Activated T-cell treated with anti-CD3 and anti-CD28 coated beads, Interleukin-2, amount 50 U/mL, for 48 hours (primary cell): ENCODE results near the gene REV3L.

ENCODE experiments used
- DNase-seq, 2 experiments: peaks; one replicate each; pipeline ENCODE4 v3.0.0-alpha.2; 2020

Gene REV3L

GRCh38 chr6:111462770-111463391 lies 20.1 kb downstream of the REV3L start:
- DNase-seq = no peak

GRCh38 chr6:111461860-111462259 lies 21.2 kb downstream of the REV3L start:
- no peak for DNase-seq

GRCh38 chr6:111458670-111459232 lies 24.3 kb downstream of the REV3L start:
- no peak for DNase-seq

- no peak for DNase-seq
These were observed 26.8 kb downstream of the REV3L start for GRCh38 chr6:111456208-111456607.

GRCh38 chr6:111450636-111451035 lies 32.4 kb downstream of the REV3L start:
- DNase-seq = no peak

GRCh38 chr6:111450087-111450486 lies 32.9 kb downstream of the REV3L start:
- no peak for DNase-seq

- no peak for DNase-seq
These were observed 33.9 kb downstream of the REV3L start for GRCh38 chr6:111449129-111449528.

- DNase-seq = no peak
These were observed 36.0 kb downstream of the REV3L start for GRCh38 chr6:111447051-111447450.

GRCh38 chr6:111445861-111446267 lies 37.2 kb downstream of the REV3L start:
- DNase-seq = no peak

- no peak for DNase-seq
These were observed 38.2 kb downstream of the REV3L start for GRCh38 chr6:111444794-111445193.

- DNase-seq = no peak
These were observed 41.3 kb downstream of the REV3L start for GRCh38 chr6:111441678-111442243.

- no peak for DNase-seq
These were observed 43.8 kb downstream of the REV3L start for GRCh38 chr6:111439171-111439570.

GRCh38 chr6:111437573-111437972 lies 45.4 kb downstream of the REV3L start:
- DNase-seq = no peak

- no peak for DNase-seq
These were observed 50.5 kb downstream of the REV3L start for GRCh38 chr6:111432511-111432910.

GRCh38 chr6:111430605-111431376 lies 52.2 kb downstream of the REV3L start:
- DNase-seq = no peak

GRCh38 chr6:111429571-111429970 lies 53.4 kb downstream of the REV3L start:
- no peak for DNase-seq

- DNase-seq = no peak
These were observed 54.2 kb downstream of the REV3L start for GRCh38 chr6:111428811-111429210.

- DNase-seq = peak in 1 of 2 experiments; percentile 26
These were observed 55.5 kb downstream of the REV3L start for GRCh38 chr6:111427341-111428116.

GRCh38 chr6:111423960-111424846 lies 58.8 kb downstream of the REV3L start:
- DNase-seq = no peak

GRCh38 chr6:111423055-111423633 lies 59.9 kb downstream of the REV3L start:
- DNase-seq = no peak

- DNase-seq = no peak
These were observed 63.9 kb downstream of the REV3L start for GRCh38 chr6:111418971-111419693.
